ENCODE results near the gene TIGAR.

The TIGAR gene

GRCh38 chr12:4320853-4321701 lies at the start of gene TIGAR:
TIGAR (plus strand) TSS chr12:4321213; CDS start chr12:4321272, 59 bp downstream.
- Histone ChIP-seq H3K27me3 (ENCODE audit: control insufficient read depth in 2 of 2, insufficient read depth in 2 of 2, low read length in 2 of 2) (no peaks in the 10 kb centered on the region), H3K9ac (ENCODE audit: low read depth in 1 of 2, low read length in 2 of 2) (peak within 1 kb of the TSS; percentile 81 to 88), H3K4me3 (ENCODE audit: low read length in 2 of 2) (peak within 1 kb of the TSS; percentile 86 to 97), H3K4me1 (ENCODE audit: control insufficient read depth in 2 of 2, insufficient read depth in 2 of 2, low read length in 2 of 2) (peaks cover 6 to 10% of the 10 kb centered on the region in 2 donors), H3K36me3 (ENCODE audit: control insufficient read depth in 2 of 2, insufficient read depth in 2 of 2, low read length in 2 of 2) (no peaks in the 10 kb centered on the region), H3K9me3 (ENCODE audit: control insufficient read depth in 2 of 2, low read length in 2 of 2) (no peaks in the 10 kb centered on the region), H3K27ac (ENCODE audit: low read depth in 2 of 2, low read length in 2 of 2) (peak within 1 kb of the TSS; percentile 78 to 91)

- Histone ChIP-seq H3K27me3 (ENCODE audit: control insufficient read depth in 2 of 2, insufficient read depth in 2 of 2, low read length in 2 of 2) (no peaks in the 10 kb centered on the region), H3K4me3 (ENCODE audit: low read length in 2 of 2) (peak overlapping the region; percentile 93 to 96), H3K36me3 (ENCODE audit: control insufficient read depth in 2 of 2, insufficient read depth in 2 of 2, low read length in 2 of 2) (peaks cover 4% of the 10 kb centered on the region in 2 donors), H3K9ac (ENCODE audit: low read depth in 1 of 2, low read length in 2 of 2) (peak overlapping the region; percentile 81 to 99), H3K27ac (ENCODE audit: low read depth in 2 of 2, low read length in 2 of 2) (peak overlapping the region; percentile 93 to 96), H3K4me1 (ENCODE audit: control insufficient read depth in 2 of 2, insufficient read depth in 2 of 2, low read length in 2 of 2) (peaks cover 28 to 41% of the 10 kb centered on the region in 2 donors), H3K9me3 (ENCODE audit: control insufficient read depth in 2 of 2, low read length in 2 of 2) (no peaks in the 10 kb centered on the region)
Measured at GRCh38 chr12:4271717-4272423, 49.1 kb upstream of the TIGAR start.

GRCh38 chr12:4272424-4273272 lies 48.4 kb upstream of the TIGAR start:
- no peaks in the 10 kb centered on the region for H3K9me3 ChIP-seq (ENCODE audit: control insufficient read depth in 2 of 2, low read length in 2 of 2)
- peak overlapping the region; percentile 83 to 94 for H3K27ac ChIP-seq (ENCODE audit: low read depth in 2 of 2, low read length in 2 of 2)
- peak overlapping the region; percentile 93 to 96 for H3K4me3 ChIP-seq (ENCODE audit: low read length in 2 of 2)
- peaks cover 36 to 48% of the 10 kb centered on the region in 2 donors for H3K4me1 ChIP-seq (ENCODE audit: control insufficient read depth in 2 of 2, insufficient read depth in 2 of 2, low read length in 2 of 2)
- H3K36me3 ChIP-seq (ENCODE audit: control insufficient read depth in 2 of 2, insufficient read depth in 2 of 2, low read length in 2 of 2): peaks cover 6 to 10% of the 10 kb centered on the region in 2 donors
- no peaks in the 10 kb centered on the region for H3K27me3 ChIP-seq (ENCODE audit: control insufficient read depth in 2 of 2, insufficient read depth in 2 of 2, low read length in 2 of 2)
- H3K9ac ChIP-seq (ENCODE audit: low read depth in 1 of 2, low read length in 2 of 2): peak overlapping the region; percentile 58 to 99

- H3K4me1 ChIP-seq (ENCODE audit: control insufficient read depth in 2 of 2, insufficient read depth in 2 of 2, low read length in 2 of 2): peaks cover 42 to 54% of the 10 kb centered on the region in 2 donors
- peak overlapping the region; percentile 83 to 94 for H3K27ac ChIP-seq (ENCODE audit: low read depth in 2 of 2, low read length in 2 of 2)
- no peaks in the 10 kb centered on the region for H3K27me3 ChIP-seq (ENCODE audit: control insufficient read depth in 2 of 2, insufficient read depth in 2 of 2, low read length in 2 of 2)
- H3K9ac ChIP-seq (ENCODE audit: low read depth in 1 of 2, low read length in 2 of 2): peak overlapping the region; percentile 99
- H3K36me3 ChIP-seq (ENCODE audit: control insufficient read depth in 2 of 2, insufficient read depth in 2 of 2, low read length in 2 of 2): peaks cover 10 to 16% of the 10 kb centered on the region in 2 donors
- H3K9me3 ChIP-seq (ENCODE audit: control insufficient read depth in 2 of 2, low read length in 2 of 2): no peaks in the 10 kb centered on the region
- peak overlapping the region; percentile 93 to 96 for H3K4me3 ChIP-seq (ENCODE audit: low read length in 2 of 2)
Measured at GRCh38 chr12:4273273-4273651, 47.8 kb upstream of the TIGAR start.

GRCh38 chr12:4273652-4274395 lies 47.2 kb upstream of the TIGAR start, which contains the start of gene CCND2:
CCND2 (plus strand) TSS chr12:4273762; CDS start chr12:4274041, 279 bp downstream.
- Histone ChIP-seq H3K27me3 (ENCODE audit: control insufficient read depth in 2 of 2, insufficient read depth in 2 of 2, low read length in 2 of 2) (no peaks in the 10 kb centered on the region), H3K27ac (ENCODE audit: low read depth in 2 of 2, low read length in 2 of 2) (peak within 1 kb of the TSS; percentile 88 to 94), H3K36me3 (ENCODE audit: control insufficient read depth in 2 of 2, insufficient read depth in 2 of 2, low read length in 2 of 2) (peaks cover 10 to 19% of the 10 kb centered on the region in 2 donors), H3K9ac (ENCODE audit: low read depth in 1 of 2, low read length in 2 of 2) (peak within 1 kb of the TSS; percentile 99), H3K4me3 (ENCODE audit: low read length in 2 of 2) (peak within 1 kb of the TSS; percentile 93 to 96), H3K9me3 (ENCODE audit: control insufficient read depth in 2 of 2, low read length in 2 of 2) (no peaks in the 10 kb centered on the region), H3K4me1 (ENCODE audit: control insufficient read depth in 2 of 2, insufficient read depth in 2 of 2, low read length in 2 of 2) (peaks cover 47 to 60% of the 10 kb centered on the region in 2 donors)

GRCh38 chr12:4274396-4275015 lies 46.5 kb upstream of the TIGAR start:
- Histone ChIP-seq H3K9me3 (ENCODE audit: control insufficient read depth in 2 of 2, low read length in 2 of 2) (no peaks in the 10 kb centered on the region), H3K9ac (ENCODE audit: low read depth in 1 of 2, low read length in 2 of 2) (peak overlapping the region; percentile 99), H3K27me3 (ENCODE audit: control insufficient read depth in 2 of 2, insufficient read depth in 2 of 2, low read length in 2 of 2) (no peaks in the 10 kb centered on the region), H3K4me3 (ENCODE audit: low read length in 2 of 2) (peak overlapping the region; percentile 93 to 96), H3K27ac (ENCODE audit: low read depth in 2 of 2, low read length in 2 of 2) (peak overlapping the region; percentile 88 to 94), H3K36me3 (ENCODE audit: control insufficient read depth in 2 of 2, insufficient read depth in 2 of 2, low read length in 2 of 2) (peaks cover 10 to 22% of the 10 kb centered on the region in 2 donors), H3K4me1 (ENCODE audit: control insufficient read depth in 2 of 2, insufficient read depth in 2 of 2, low read length in 2 of 2) (peaks cover 50 to 62% of the 10 kb centered on the region in 2 donors)

- Histone ChIP-seq H3K4me3 (ENCODE audit: low read length in 2 of 2) (peak overlapping the region; percentile 93 to 96), H3K9ac (ENCODE audit: low read depth in 1 of 2, low read length in 2 of 2) (peak overlapping the region; percentile 99), H3K36me3 (ENCODE audit: control insufficient read depth in 2 of 2, insufficient read depth in 2 of 2, low read length in 2 of 2) (peaks cover 17 to 29% of the 10 kb centered on the region in 2 donors), H3K9me3 (ENCODE audit: control insufficient read depth in 2 of 2, low read length in 2 of 2) (no peaks in the 10 kb centered on the region), H3K27ac (ENCODE audit: low read depth in 2 of 2, low read length in 2 of 2) (peak overlapping the region; percentile 88 to 94), H3K27me3 (ENCODE audit: control insufficient read depth in 2 of 2, insufficient read depth in 2 of 2, low read length in 2 of 2) (no peaks in the 10 kb centered on the region), H3K4me1 (ENCODE audit: control insufficient read depth in 2 of 2, insufficient read depth in 2 of 2, low read length in 2 of 2) (peaks cover 53 to 62% of the 10 kb centered on the region in 2 donors)
Measured at GRCh38 chr12:4275016-4275869, 45.8 kb upstream of the TIGAR start.

GRCh38 chr12:4275870-4276301 lies 45.1 kb upstream of the TIGAR start:
- peak overlapping the region; percentile 99 for H3K9ac ChIP-seq (ENCODE audit: low read depth in 1 of 2, low read length in 2 of 2)
- no peaks in the 10 kb centered on the region for H3K27me3 ChIP-seq (ENCODE audit: control insufficient read depth in 2 of 2, insufficient read depth in 2 of 2, low read length in 2 of 2)
- peak overlapping the region; percentile 88 to 94 for H3K27ac ChIP-seq (ENCODE audit: low read depth in 2 of 2, low read length in 2 of 2)

More at GRCh38 chr12:4275870-4276301, 45.1 kb upstream of the TIGAR start:
- Histone ChIP-seq H3K4me3 (ENCODE audit: low read length in 2 of 2) (peak overlapping the region; percentile 93 to 96), H3K36me3 (ENCODE audit: control insufficient read depth in 2 of 2, insufficient read depth in 2 of 2, low read length in 2 of 2) (peaks cover 20 to 35% of the 10 kb centered on the region in 2 donors), H3K9me3 (ENCODE audit: control insufficient read depth in 2 of 2, low read length in 2 of 2) (no peaks in the 10 kb centered on the region), H3K4me1 (ENCODE audit: control insufficient read depth in 2 of 2, insufficient read depth in 2 of 2, low read length in 2 of 2) (peaks cover 54 to 64% of the 10 kb centered on the region in 2 donors)

Measured in mucosa of rectum (tissue), 2 donors.